Activated T-helper 2 cell treated with anti-CD3 and anti-CD28 coated beads, Interferon-gamma antibody, Interleukin-2, Interleukin-4, amounts not matched to agents 10 μg/mL and 5 μg/mL and 100 μg/mL, durations not matched to agents 14 hours and 24 hours and 36 hours (primary cell): ENCODE results near the gene E2F2. TPM values are rescaled to one million over a fixed set of nuclear protein-coding genes. Genes with fewer than 3 reads are reported as not detected.

Experiments used
- DNase-seq: peaks from one replicate; pipeline ENCODE4 v3.0.0; 2021; ENCODE audit warnings: low spot score
- H3K27ac Mint-ChIP-seq: one replicate; pipeline ENCODE4 v1.8.0; 2021; ENCODE audit warnings: mixed read lengths
- H3K27me3 Mint-ChIP-seq: one replicate; pipeline ENCODE4 v1.8.0; 2021; ENCODE audit warnings: low read depth, mixed read lengths
- H3K36me3 Mint-ChIP-seq: one replicate; pipeline ENCODE4 v1.8.0; 2021; ENCODE audit warnings: low read depth, mixed read lengths
- H3K4me1 Mint-ChIP-seq: one replicate; pipeline ENCODE4 v1.8.0; 2021; ENCODE audit warnings: low read depth, mixed read lengths
- H3K4me3 Mint-ChIP-seq: one replicate; pipeline ENCODE4 v1.8.0; 2021; ENCODE audit warnings: low read depth, mild to moderate bottlenecking, moderate library complexity, mixed read lengths
- H3K9me3 Mint-ChIP-seq: one replicate; pipeline ENCODE4 v1.8.0; 2021; ENCODE audit warnings: mixed read lengths
- intact Hi-C: fragments of 100-400 bp; cut with micrococcal nuclease; formaldehyde crosslinking; loops from one replicate; pipeline ENCODE4 v1.15.1; 2023
- total RNA-seq: library from RNA; stranded (reverse); gene quantifications from 2 replicates; pipeline ENCODE4 v1.2.3, GENCODE V29; 2022

Gene E2F2
- total RNA-seq, 1 donor from 2014 or later, result 17.2 TPM

GRCh38 chr1:23479666-23479941 is 51.4 kb downstream of the E2F2 start:
- peaks cover 9% of the 10 kb centered on the region for H3K4me1 Mint-ChIP-seq
- H3K4me3 Mint-ChIP-seq, result no peak overlapping the region
- DNase-seq, result no peak
- no peaks in the 10 kb centered on the region for H3K36me3 Mint-ChIP-seq
- intact Hi-C loops, result no loop called here
- no peaks in the 10 kb centered on the region for H3K9me3 Mint-ChIP-seq
- H3K27ac Mint-ChIP-seq, result no peak overlapping the region
- H3K27me3 Mint-ChIP-seq, result peaks cover 40% of the 10 kb centered on the region

GRCh38 chr1:23478896-23479665 is 52.0 kb downstream of the E2F2 start:
- H3K27me3 Mint-ChIP-seq, result peaks cover 39% of the 10 kb centered on the region
- no peak overlapping the region for H3K4me3 Mint-ChIP-seq
- no peaks in the 10 kb centered on the region for H3K9me3 Mint-ChIP-seq
- H3K27ac Mint-ChIP-seq, result no peak overlapping the region
- intact Hi-C loops, result no loop called here
- H3K4me1 Mint-ChIP-seq, result peaks cover 9% of the 10 kb centered on the region
- no peak for DNase-seq
- H3K36me3 Mint-ChIP-seq, result no peaks in the 10 kb centered on the region

GRCh38 chr1:23477359-23478144 is 53.5 kb downstream of the E2F2 start:
- H3K9me3 Mint-ChIP-seq, result no peaks in the 10 kb centered on the region
- H3K27ac Mint-ChIP-seq, result no peak overlapping the region
- H3K4me1 Mint-ChIP-seq, result peaks cover 3% of the 10 kb centered on the region
- intact Hi-C loops, result no loop called here
- peaks cover 30% of the 10 kb centered on the region for H3K27me3 Mint-ChIP-seq
- no peak overlapping the region for H3K4me3 Mint-ChIP-seq
- DNase-seq, result no peak
- H3K36me3 Mint-ChIP-seq, result no peaks in the 10 kb centered on the region

GRCh38 chr1:23475641-23476040 is 55.4 kb downstream of the E2F2 start:
- no peaks in the 10 kb centered on the region for H3K36me3 Mint-ChIP-seq
- H3K27ac Mint-ChIP-seq, result no peak overlapping the region
- no peak overlapping the region for H3K4me3 Mint-ChIP-seq
- H3K27me3 Mint-ChIP-seq, result peaks cover 16% of the 10 kb centered on the region
- H3K9me3 Mint-ChIP-seq, result no peaks in the 10 kb centered on the region
- intact Hi-C loops, result no loop called here
- no peaks in the 10 kb centered on the region for H3K4me1 Mint-ChIP-seq
- DNase-seq, result no peak

- H3K4me3 Mint-ChIP-seq, result no peak overlapping the region
- no peak overlapping the region for H3K27ac Mint-ChIP-seq
- intact Hi-C loops, result no loop called here
- no peaks in the 10 kb centered on the region for H3K9me3 Mint-ChIP-seq
- DNase-seq, result no peak
- no peaks in the 10 kb centered on the region for H3K36me3 Mint-ChIP-seq
- H3K4me1 Mint-ChIP-seq, result no peaks in the 10 kb centered on the region
- peaks cover 12% of the 10 kb centered on the region for H3K27me3 Mint-ChIP-seq
These were observed 55.9 kb downstream of the E2F2 start for GRCh38 chr1:23475134-23475628.

- Mint-ChIP-seq H3K4me3 (no peak overlapping the region), H3K27ac (no peak overlapping the region), H3K4me1 (no peaks in the 10 kb centered on the region), H3K9me3 (no peaks in the 10 kb centered on the region), H3K36me3 (no peaks in the 10 kb centered on the region), H3K27me3 (peaks cover 8% of the 10 kb centered on the region)
- intact Hi-C loops, result no loop called here
- DNase-seq, result no peak
These were observed 57.8 kb downstream of the E2F2 start for GRCh38 chr1:23473037-23473800.

- no peak for DNase-seq
- peaks cover 7% of the 10 kb centered on the region for H3K27me3 Mint-ChIP-seq
- intact Hi-C loops, result no loop called here
- no peaks in the 10 kb centered on the region for H3K4me1 Mint-ChIP-seq
- H3K27ac Mint-ChIP-seq, result no peak overlapping the region
- H3K4me3 Mint-ChIP-seq, result no peak overlapping the region
- no peaks in the 10 kb centered on the region for H3K9me3 Mint-ChIP-seq
- H3K36me3 Mint-ChIP-seq, result no peaks in the 10 kb centered on the region
These were observed 58.5 kb downstream of the E2F2 start for GRCh38 chr1:23472351-23473036.

GRCh38 chr1:23471473-23472075 is 59.5 kb downstream of the E2F2 start:
- Mint-ChIP-seq H3K27ac (no peak overlapping the region), H3K9me3 (no peaks in the 10 kb centered on the region), H3K4me3 (no peak overlapping the region), H3K4me1 (no peaks in the 10 kb centered on the region), H3K36me3 (no peaks in the 10 kb centered on the region), H3K27me3 (peaks cover 3% of the 10 kb centered on the region)
- DNase-seq, result no peak
- intact Hi-C loops, result no loop called here

- H3K9me3 Mint-ChIP-seq, result no peaks in the 10 kb centered on the region
- no peak overlapping the region for H3K27ac Mint-ChIP-seq
- no peak overlapping the region for H3K4me3 Mint-ChIP-seq
- no peaks in the 10 kb centered on the region for H3K36me3 Mint-ChIP-seq
- DNase-seq, result no peak
- intact Hi-C loops, result no loop called here
- no peaks in the 10 kb centered on the region for H3K4me1 Mint-ChIP-seq
- peaks cover 5% of the 10 kb centered on the region for H3K27me3 Mint-ChIP-seq
These were observed 60.6 kb downstream of the E2F2 start for GRCh38 chr1:23470282-23471070.

GRCh38 chr1:23469372-23469982 is 61.6 kb downstream of the E2F2 start:
- no peaks in the 10 kb centered on the region for H3K4me1 Mint-ChIP-seq
- H3K27me3 Mint-ChIP-seq, result peaks cover 5% of the 10 kb centered on the region
- H3K9me3 Mint-ChIP-seq, result no peaks in the 10 kb centered on the region
- H3K27ac Mint-ChIP-seq, result no peak overlapping the region
- H3K4me3 Mint-ChIP-seq, result no peak overlapping the region
- DNase-seq, result no peak
- no peaks in the 10 kb centered on the region for H3K36me3 Mint-ChIP-seq
- intact Hi-C loops, result no loop called here

GRCh38 chr1:23466423-23466989 is 64.5 kb downstream of the E2F2 start:
- Mint-ChIP-seq H3K36me3 (no peaks in the 10 kb centered on the region), H3K27ac (no peak overlapping the region), H3K4me1 (no peaks in the 10 kb centered on the region), H3K9me3 (no peaks in the 10 kb centered on the region), H3K4me3 (no peak overlapping the region), H3K27me3 (peaks cover 7% of the 10 kb centered on the region)
- no peak for DNase-seq
- intact Hi-C loops, result no loop called here
